Measurements from ENCODE around the gene ORMDL1.

Gene ORMDL1

DNA sequence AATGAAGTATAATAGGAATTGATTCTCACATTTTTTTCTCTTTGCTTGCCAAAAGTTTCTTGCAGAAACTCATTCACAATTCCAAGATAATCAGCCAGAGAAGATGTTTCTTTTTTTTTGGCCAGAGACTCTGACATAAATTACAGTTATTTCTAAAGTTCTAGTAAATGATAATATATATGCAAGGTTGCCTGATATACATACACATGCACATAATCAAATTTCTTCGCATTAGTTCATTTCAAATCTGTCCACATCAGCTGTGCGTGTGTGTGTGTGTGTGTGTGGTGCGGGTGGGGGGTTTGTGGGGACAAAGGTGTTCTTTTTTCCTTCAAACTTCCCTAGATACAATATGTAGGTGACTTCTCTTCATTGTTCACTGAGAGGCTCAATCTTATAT lies 54.7 kb downstream of the ORMDL1 start:
- H3K4me1 Mint-ChIP-seq (ENCODE audit: low read depth), result no peaks in the 10 kb centered on the region
- H3K27ac Mint-ChIP-seq, result no peak overlapping the region
- H3K9me3 Mint-ChIP-seq (ENCODE audit: low read depth), result no peaks in the 10 kb centered on the region
- H3K36me3 Mint-ChIP-seq, result peaks cover 6% of the 10 kb centered on the region
- H3K4me3 Mint-ChIP-seq, result no peak overlapping the region
- H3K27me3 Mint-ChIP-seq, result no peaks in the 10 kb centered on the region

DNA sequence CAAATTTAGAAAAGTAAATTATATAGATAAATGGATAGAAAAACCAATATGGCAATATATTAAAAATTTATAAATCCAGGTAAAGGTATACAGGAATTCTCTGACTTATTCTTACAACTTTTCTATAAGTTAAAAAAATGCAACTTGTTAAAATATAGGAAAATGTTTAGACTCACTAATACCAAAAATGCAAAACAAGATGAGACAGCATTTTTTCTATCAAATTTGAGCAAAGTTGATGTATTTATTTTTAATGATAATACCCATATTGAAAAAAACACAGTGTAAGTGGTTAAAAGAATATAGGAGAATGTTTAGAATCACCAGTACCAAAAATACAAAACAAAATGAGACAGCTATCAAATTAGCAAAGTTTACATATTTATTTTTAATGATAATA lies 57.3 kb downstream of the ORMDL1 start:
- no peak overlapping the region for H3K4me3 Mint-ChIP-seq
- H3K27me3 Mint-ChIP-seq, result no peaks in the 10 kb centered on the region
- H3K9me3 Mint-ChIP-seq (ENCODE audit: low read depth), result no peaks in the 10 kb centered on the region
- no peak overlapping the region for H3K27ac Mint-ChIP-seq
- peaks cover under 1% of the 10 kb centered on the region for H3K36me3 Mint-ChIP-seq
- no peaks in the 10 kb centered on the region for H3K4me1 Mint-ChIP-seq (ENCODE audit: low read depth)

GRCh38 chr2:189726271-189726670 lies 57.9 kb downstream of the ORMDL1 start:
- no peak overlapping the region for H3K27ac Mint-ChIP-seq
- no peaks in the 10 kb centered on the region for H3K27me3 Mint-ChIP-seq
- no peaks in the 10 kb centered on the region for H3K9me3 Mint-ChIP-seq (ENCODE audit: low read depth)
- H3K36me3 Mint-ChIP-seq, result peaks cover 2% of the 10 kb centered on the region
- no peaks in the 10 kb centered on the region for H3K4me1 Mint-ChIP-seq (ENCODE audit: low read depth)
- H3K4me3 Mint-ChIP-seq, result no peak overlapping the region

- Mint-ChIP-seq H3K27me3 (no peaks in the 10 kb centered on the region), H3K4me3 (no peak overlapping the region), H3K27ac (no peak overlapping the region), H3K4me1 (ENCODE audit: low read depth) (no peaks in the 10 kb centered on the region), H3K36me3 (peaks cover 9% of the 10 kb centered on the region), H3K9me3 (ENCODE audit: low read depth) (no peaks in the 10 kb centered on the region)
Observed at GRCh38 chr2:189723192-189723591, 60.9 kb downstream of the ORMDL1 start.

All from activated naive CD8-positive, alpha-beta T cell (primary cell).